AG09319 (cell line): Measurements from ENCODE around the gene SIL1.

Experiments
- DNase-seq: peaks from one replicate; pipeline ENCODE4 v3.0.0-alpha.2; 2010; ENCODE audit warnings: low read depth; ENCODE audit errors: extremely low read depth
- TF ChIP-seq, protein P1 (sequence below): IDR thresholded peaks from 2 replicates; pipeline ENCODE4 v1.5.1; 2011; ENCODE audit warnings: low read depth, mild to moderate bottlenecking, inconsistent platforms, low read length, moderate library complexity

Gene SIL1

DNA sequence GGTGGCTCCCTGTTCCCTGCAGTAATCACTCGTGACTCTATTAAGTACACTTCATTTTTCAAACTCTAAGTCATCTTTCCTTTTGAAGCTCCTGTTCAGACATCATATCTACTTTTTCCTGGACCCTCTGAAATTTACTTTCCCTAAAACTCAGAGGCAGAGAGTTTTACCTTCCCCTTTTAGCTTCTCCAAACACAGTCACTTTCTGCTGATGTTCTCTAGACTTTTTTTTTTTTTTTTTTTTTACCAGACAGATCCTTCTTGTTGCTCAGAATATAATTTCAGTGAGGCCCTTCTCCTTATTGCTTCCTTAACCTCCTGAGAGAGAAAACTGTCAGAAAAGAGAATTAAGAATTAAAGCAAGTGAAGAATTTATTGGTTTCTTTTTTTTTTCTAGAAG, 236.4 kb downstream of the SIL1 start:
- no peak for DNase-seq
- TF ChIP-seq, protein P1, sequence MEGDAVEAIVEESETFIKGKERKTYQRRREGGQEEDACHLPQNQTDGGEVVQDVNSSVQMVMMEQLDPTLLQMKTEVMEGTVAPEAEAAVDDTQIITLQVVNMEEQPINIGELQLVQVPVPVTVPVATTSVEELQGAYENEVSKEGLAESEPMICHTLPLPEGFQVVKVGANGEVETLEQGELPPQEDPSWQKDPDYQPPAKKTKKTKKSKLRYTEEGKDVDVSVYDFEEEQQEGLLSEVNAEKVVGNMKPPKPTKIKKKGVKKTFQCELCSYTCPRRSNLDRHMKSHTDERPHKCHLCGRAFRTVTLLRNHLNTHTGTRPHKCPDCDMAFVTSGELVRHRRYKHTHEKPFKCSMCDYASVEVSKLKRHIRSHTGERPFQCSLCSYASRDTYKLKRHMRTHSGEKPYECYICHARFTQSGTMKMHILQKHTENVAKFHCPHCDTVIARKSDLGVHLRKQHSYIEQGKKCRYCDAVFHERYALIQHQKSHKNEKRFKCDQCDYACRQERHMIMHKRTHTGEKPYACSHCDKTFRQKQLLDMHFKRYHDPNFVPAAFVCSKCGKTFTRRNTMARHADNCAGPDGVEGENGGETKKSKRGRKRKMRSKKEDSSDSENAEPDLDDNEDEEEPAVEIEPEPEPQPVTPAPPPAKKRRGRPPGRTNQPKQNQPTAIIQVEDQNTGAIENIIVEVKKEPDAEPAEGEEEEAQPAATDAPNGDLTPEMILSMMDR = no peak

DNA sequence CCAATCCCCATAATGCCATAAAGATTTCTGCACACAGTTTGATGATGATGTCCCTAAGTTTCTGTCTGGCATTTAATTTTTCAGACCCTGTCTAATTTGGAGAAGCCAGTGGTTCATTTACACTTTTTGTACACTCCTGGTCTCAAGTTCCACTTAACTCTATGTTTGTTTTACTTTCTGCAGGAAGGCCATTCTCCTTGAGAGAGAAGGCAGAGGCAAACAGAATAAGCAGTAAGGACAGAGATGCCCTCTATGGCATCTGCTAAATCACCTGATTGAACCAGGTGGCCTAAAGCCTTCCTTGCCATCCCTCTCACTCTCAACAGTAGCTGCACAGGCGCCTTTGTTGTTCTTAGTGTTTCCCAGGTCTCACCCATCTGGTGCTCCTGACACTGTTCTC, 236.9 kb downstream of the SIL1 start:
- TF ChIP-seq, protein P1 = no peak
- DNase-seq = no peak

DNA sequence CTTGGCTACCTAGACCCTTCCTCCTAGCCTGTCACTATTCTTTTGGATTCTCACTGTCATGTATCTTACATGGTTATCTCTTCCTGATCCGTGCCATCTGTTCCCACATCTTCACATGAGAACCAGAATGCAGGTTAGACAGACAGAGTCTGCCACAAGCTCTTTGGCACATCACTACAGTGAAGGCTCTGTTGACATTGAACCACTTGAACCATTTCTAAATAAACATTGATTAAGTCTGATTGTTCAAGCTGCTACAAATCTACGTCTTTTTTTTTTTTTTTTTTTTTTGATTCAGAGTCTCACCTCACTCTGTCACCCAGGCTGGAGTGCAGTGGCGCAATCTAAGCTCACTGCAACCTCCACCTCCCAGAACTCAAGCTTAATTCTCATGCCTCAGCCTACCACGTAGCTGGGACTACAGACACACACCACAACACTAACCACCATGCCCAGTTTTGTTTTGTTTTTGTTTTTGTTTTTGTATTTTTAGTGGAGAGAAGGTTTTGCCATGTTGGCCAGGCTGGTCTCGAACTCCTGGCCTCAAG, 237.9 kb downstream of the SIL1 start:
- DNase-seq = no peak
- TF ChIP-seq, protein P1 = no peak

DNA sequence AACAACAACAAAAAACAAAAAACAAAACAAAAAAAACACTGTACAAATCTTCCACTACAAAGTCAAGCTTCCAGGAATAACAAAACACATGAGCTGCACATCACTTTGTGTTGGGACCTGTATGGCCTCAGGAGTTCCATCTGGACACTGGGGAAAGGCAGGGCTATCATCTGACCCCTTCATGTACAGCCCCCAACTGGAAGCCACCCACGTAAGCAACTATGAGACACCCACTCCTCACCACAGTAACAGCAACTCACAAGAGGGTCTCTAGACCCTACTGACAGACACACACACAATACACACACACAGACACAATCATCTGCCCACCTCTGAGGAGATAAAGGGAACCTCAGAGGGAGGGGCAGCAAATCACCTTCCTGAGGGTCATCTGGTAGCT, 241.4 kb downstream of the SIL1 start:
- TF ChIP-seq, protein P1 = no peak
- DNase-seq = no peak

DNA sequence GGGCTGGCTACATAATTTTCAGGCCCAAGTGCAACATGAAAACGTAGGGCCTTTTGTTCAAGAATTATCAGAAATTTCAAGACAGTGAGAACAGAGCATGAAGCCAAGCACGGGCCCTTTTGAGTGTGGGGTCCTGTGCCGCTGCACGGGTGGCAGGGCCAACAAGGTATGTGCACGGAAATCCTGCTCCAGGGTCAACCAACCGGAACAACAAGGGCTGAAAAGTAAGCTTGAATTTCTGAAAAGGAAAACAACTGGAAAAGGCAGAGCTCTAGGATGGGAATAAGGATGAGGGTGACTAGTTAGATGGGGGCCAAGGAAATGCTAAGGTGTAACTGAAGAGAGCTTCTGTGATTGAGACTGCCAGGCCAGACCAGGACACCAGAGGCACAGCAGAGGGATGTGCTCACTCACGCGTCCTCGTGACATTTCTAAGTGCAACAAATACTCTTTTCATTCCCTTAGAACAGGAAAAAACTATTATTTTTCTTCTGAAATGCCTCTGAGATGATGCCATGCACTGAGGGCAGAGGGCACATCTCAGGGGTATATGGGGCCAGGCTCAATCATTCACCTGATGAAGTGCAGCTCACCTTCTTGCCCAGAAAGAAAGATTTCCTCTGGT, 242.4 kb downstream of the SIL1 start:
- DNase-seq = no peak
- TF ChIP-seq, protein P1 = no peak

DNA sequence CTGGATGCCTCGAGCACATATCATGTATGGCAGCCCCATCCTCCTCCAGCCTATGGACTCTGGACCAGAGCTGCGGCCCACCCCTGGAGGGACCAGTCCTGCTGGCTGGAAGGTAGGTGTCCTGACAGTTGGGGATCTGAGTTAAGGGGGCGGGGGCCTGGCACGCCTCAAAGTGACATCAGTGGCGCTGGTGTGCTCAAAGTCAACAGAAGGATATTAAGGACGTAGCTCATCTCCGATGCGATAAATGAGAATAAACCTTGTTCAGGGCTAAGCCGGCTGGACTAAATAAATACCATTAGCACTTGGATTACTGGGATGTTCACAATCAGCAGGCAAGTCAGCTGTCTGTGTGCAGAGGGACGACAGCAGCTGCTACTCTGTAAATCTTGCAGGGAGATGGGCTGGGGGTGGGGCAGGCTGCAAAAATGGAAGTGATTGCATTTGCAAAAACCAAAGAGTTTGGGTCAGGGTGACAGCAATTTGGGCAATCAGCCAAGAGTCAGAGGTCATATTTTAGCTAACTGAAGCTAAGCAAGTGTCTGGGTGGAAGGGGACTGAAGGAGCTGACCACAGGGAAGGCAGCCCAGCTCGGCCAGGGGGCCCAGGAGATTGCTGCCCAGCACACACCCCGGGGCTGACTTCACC, 243.0 kb downstream of the SIL1 start:
- DNase-seq = no peak
- TF ChIP-seq, protein P1 = no peak

DNA sequence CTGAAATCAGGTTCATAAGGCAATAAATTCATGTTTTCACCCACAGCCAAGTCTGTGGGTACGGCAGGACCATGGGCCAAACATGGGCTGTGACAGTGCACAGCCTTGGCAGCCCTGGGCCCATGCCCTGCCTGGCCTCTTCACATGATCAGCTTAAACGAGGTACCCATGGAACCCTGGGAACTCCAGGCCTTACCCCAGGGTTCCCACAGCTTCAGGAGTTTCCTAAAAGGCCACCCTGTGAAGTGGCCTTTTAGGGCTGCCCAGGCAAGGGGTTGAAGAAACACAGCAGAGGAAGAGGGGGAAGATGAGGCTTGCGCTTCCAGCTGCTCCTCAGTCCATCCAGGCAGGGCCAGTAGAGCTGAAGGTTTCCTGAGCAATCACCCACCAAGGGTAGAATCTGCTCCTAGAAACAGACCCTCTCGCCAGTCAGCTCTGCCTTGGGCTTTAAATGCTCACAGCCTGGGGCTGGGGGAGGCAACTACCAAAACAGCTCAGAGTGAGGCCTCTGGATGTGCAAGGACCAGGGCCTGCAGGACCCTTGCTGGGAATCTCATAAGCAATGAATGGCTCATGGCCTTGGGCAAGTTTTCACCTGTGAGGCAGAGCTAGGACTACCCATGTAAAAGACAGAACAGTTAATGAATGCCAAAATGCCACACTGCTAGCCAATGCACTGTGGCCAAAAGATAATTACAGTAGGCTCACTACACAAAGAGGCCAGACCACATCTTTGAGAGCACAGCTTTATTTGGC, 243.7 kb downstream of the SIL1 start:
- DNase-seq = no peak

More for the DNA sequence above, 243.7 kb downstream of the SIL1 start:
- TF ChIP-seq, protein P1 = no peak
